Fibroblast of villous mesenchyme (primary cell): ENCODE data around the gene MARVELD3. TPM values are rescaled to one million over a fixed set of nuclear protein-coding genes. Genes with fewer than 3 reads are reported as not detected.

ENCODE experiments used
- small RNA-seq: library from RNA; depleted of rRNA; stranded (forward); fragments of <200 nt; gene quantifications from one replicate; pipeline ENCODE3, GENCODE V24; 2012
- total RNA-seq: library from RNA; depleted of rRNA; stranded (reverse); fragments of >200 nt; gene quantifications from 2 replicates; pipeline ENCODE4 v1.2.3, GENCODE V29; 2012

MARVELD3 gene
- total RNA-seq, 1 donor = not detected

Small RNA genes within 50 kb of the gene (small RNA-seq; reads per million reads assigned to genes)
- not detected for gene RNU6-208P

Other genes starting within 250 kb of the MARVELD3 start
- not detected in 2 replicates for gene TLE7, start 184.1 kb upstream of the MARVELD3 start, total RNA-seq
- 13.5 and 14.7 TPM in 2 replicates for gene ZNF23, start 163.9 kb upstream of the MARVELD3 start, total RNA-seq
- 2.2 and 2.6 TPM in 2 replicates for gene ZNF19, start 136.9 kb upstream of the MARVELD3 start, total RNA-seq
- not detected in 2 replicates for gene CHST4, start 99.8 kb upstream of the MARVELD3 start, total RNA-seq
- gene TAT, start 49.1 kb upstream of the MARVELD3 start, total RNA-seq = under 0.01 TPM in 1 of 2 replicates, not detected in the other
- 13.2 and 17.3 TPM in 2 replicates for gene PHLPP2, start 98.5 kb downstream of the MARVELD3 start, total RNA-seq
- gene AP1G1, start 182.7 kb downstream of the MARVELD3 start, total RNA-seq = 82.5 and 117 TPM in 2 replicates
- gene ATXN1L, start 219.8 kb downstream of the MARVELD3 start, total RNA-seq = 15.1 and 15.5 TPM in 2 replicates